Fibroblast of peridontal ligament (primary cell): ENCODE measurements around the gene POU6F2.

Experiments used
- DNase-seq: peaks from one replicate; pipeline ENCODE4 v3.0.0-alpha.2; 2010; ENCODE audit errors: extremely low read depth

POU6F2 gene

GRCh38 chr7:39069896-39070881, 92.5 kb downstream of the POU6F2 start:
- DNase-seq, result no peak

- DNase-seq, result no peak
Observed at GRCh38 chr7:39071116-39071515, 93.4 kb downstream of the POU6F2 start.

GRCh38 chr7:39073432-39073831, 95.7 kb downstream of the POU6F2 start:
- DNase-seq, result no peak

- no peak for DNase-seq
Observed at GRCh38 chr7:39075210-39075609, 97.5 kb downstream of the POU6F2 start.

- no peak for DNase-seq
Observed at GRCh38 chr7:39083781-39084180, 106.1 kb downstream of the POU6F2 start.

- no peak for DNase-seq
Observed at GRCh38 chr7:39084349-39084748, 106.6 kb downstream of the POU6F2 start.

GRCh38 chr7:39085189-39085588, 107.5 kb downstream of the POU6F2 start:
- DNase-seq, result no peak

- peak; percentile 1 for DNase-seq
Observed at GRCh38 chr7:39085590-39086049, 107.9 kb downstream of the POU6F2 start.

GRCh38 chr7:39086638-39087360, 109.1 kb downstream of the POU6F2 start:
- no peak for DNase-seq

- DNase-seq, result no peak
Observed at GRCh38 chr7:39088730-39089593, 111.3 kb downstream of the POU6F2 start.

GRCh38 chr7:39091145-39091544, 113.4 kb downstream of the POU6F2 start:
- DNase-seq, result no peak

GRCh38 chr7:39091774-39092173, 114.1 kb downstream of the POU6F2 start:
- no peak for DNase-seq

GRCh38 chr7:39094731-39095130, 117.0 kb downstream of the POU6F2 start:
- DNase-seq, result no peak

- no peak for DNase-seq
Observed at GRCh38 chr7:39095875-39096619, 118.3 kb downstream of the POU6F2 start.

GRCh38 chr7:39098506-39098905, 120.8 kb downstream of the POU6F2 start:
- no peak for DNase-seq

- DNase-seq, result no peak
Observed at GRCh38 chr7:39099146-39099545, 121.4 kb downstream of the POU6F2 start.

GRCh38 chr7:39100270-39100669, 122.6 kb downstream of the POU6F2 start:
- no peak for DNase-seq

- DNase-seq, result no peak
Observed at GRCh38 chr7:39102234-39102633, 124.5 kb downstream of the POU6F2 start.

- DNase-seq, result no peak
Observed at GRCh38 chr7:39105720-39106119, 128.0 kb downstream of the POU6F2 start.

GRCh38 chr7:39125846-39126245, 148.1 kb downstream of the POU6F2 start:
- DNase-seq, result no peak

GRCh38 chr7:39127058-39127457, 149.3 kb downstream of the POU6F2 start:
- no peak for DNase-seq
